Effector memory CD4-positive, alpha-beta T cell (primary cell): Measurements from ENCODE around the gene COL21A1.

ENCODE experiments used
- DNase-seq, 3 donors: peaks; one replicate each; pipeline ENCODE4 v3.0.0-alpha.2; 2020
- H3K27ac ChIP-seq: 2 replicates; pipeline ENCODE4 v1.7.0; 2013; ENCODE audit warnings: mild to moderate bottlenecking, low read length, moderate library complexity; ENCODE audit not compliant: insufficient read depth, poor library complexity, severe bottlenecking
- H3K27me3 ChIP-seq: replicated peaks from 2 replicates; pipeline ENCODE4 v1.7.0; 2013; ENCODE audit warnings: mild to moderate bottlenecking, low read length; ENCODE audit not compliant: insufficient read depth, control insufficient read depth, poor library complexity, severe bottlenecking
- H3K36me3 ChIP-seq: 2 replicates; pipeline ENCODE4 v1.7.0; 2013; ENCODE audit warnings: mild to moderate bottlenecking, low read length, moderate library complexity; ENCODE audit not compliant: control insufficient read depth, insufficient read depth
- H3K4me1 ChIP-seq: 2 replicates; pipeline ENCODE4 v1.7.0; 2013; ENCODE audit warnings: low read length, mild to moderate bottlenecking; ENCODE audit not compliant: control insufficient read depth, insufficient read depth, poor library complexity, severe bottlenecking
- H3K4me3 ChIP-seq: 2 replicates; pipeline ENCODE4 v1.7.0; 2013; ENCODE audit warnings: low read length, low read depth, mild to moderate bottlenecking; ENCODE audit not compliant: insufficient read depth, poor library complexity, severe bottlenecking
- H3K9me3 ChIP-seq: 2 replicates; pipeline ENCODE4 v1.7.0; 2013; ENCODE audit warnings: mild to moderate bottlenecking, low read length, moderate library complexity; ENCODE audit not compliant: control insufficient read depth
- total RNA-seq, 3 donors: gene quantifications; one replicate each; lab custom pipeline; 2026; lab: John Stamatoyannopoulos, UW

The COL21A1 gene
- 0 reads per million in 3 donors for total RNA-seq

GRCh38 chr6:56246881-56247653, at the start of gene COL21A1:
TSS of gene COL21A1 (minus strand) at chr6:56247580. CDS start at chr6:56182618, 64,962 bp downstream.
- H3K4me3 ChIP-seq: no peak within 1 kb of the TSS
- no peak within 1 kb of the TSS for H3K27ac ChIP-seq
- H3K4me1 ChIP-seq: no peaks in the 10 kb centered on the region

GRCh38 chr6:56293781-56294180, 46.4 kb upstream of the COL21A1 start:
- no peak overlapping the region for H3K4me3 ChIP-seq
- DNase-seq: no peak
- no peaks in the 10 kb centered on the region for H3K4me1 ChIP-seq
- no peaks in the 10 kb centered on the region for H3K36me3 ChIP-seq
- no peaks in the 10 kb centered on the region for H3K27me3 ChIP-seq
- no peak overlapping the region for H3K27ac ChIP-seq
- H3K9me3 ChIP-seq: no peaks in the 10 kb centered on the region

More at GRCh38 chr6:56246881-56247653, at the start of gene COL21A1:
- Histone ChIP-seq H3K36me3 (no peaks in the 10 kb centered on the region), H3K9me3 (no peaks in the 10 kb centered on the region), H3K27me3 (no peaks in the 10 kb centered on the region)
- DNase-seq: no peak

- H3K4me1 ChIP-seq: no peaks in the 10 kb centered on the region
- no peaks in the 10 kb centered on the region for H3K36me3 ChIP-seq
- DNase-seq: no peak
- no peak overlapping the region for H3K4me3 ChIP-seq
- no peaks in the 10 kb centered on the region for H3K9me3 ChIP-seq
- no peaks in the 10 kb centered on the region for H3K27me3 ChIP-seq
- no peak overlapping the region for H3K27ac ChIP-seq
Measured at GRCh38 chr6:56292505-56293181, 45.3 kb upstream of the COL21A1 start.

- Histone ChIP-seq H3K9me3 (no peaks in the 10 kb centered on the region), H3K27ac (no peak overlapping the region), H3K27me3 (no peaks in the 10 kb centered on the region), H3K4me3 (no peak overlapping the region), H3K4me1 (no peaks in the 10 kb centered on the region), H3K36me3 (no peaks in the 10 kb centered on the region)
- DNase-seq: no peak
Measured at GRCh38 chr6:56291302-56291917, 44.0 kb upstream of the COL21A1 start.

- DNase-seq: no peak
- no peaks in the 10 kb centered on the region for H3K9me3 ChIP-seq
- H3K27ac ChIP-seq: no peak overlapping the region
- no peaks in the 10 kb centered on the region for H3K27me3 ChIP-seq
- H3K36me3 ChIP-seq: no peaks in the 10 kb centered on the region
- no peak overlapping the region for H3K4me3 ChIP-seq
- no peaks in the 10 kb centered on the region for H3K4me1 ChIP-seq
Measured at GRCh38 chr6:56289721-56290120, 42.3 kb upstream of the COL21A1 start.

- Histone ChIP-seq H3K4me1 (no peaks in the 10 kb centered on the region), H3K27me3 (no peaks in the 10 kb centered on the region), H3K27ac (no peak overlapping the region), H3K4me3 (no peak overlapping the region), H3K36me3 (no peaks in the 10 kb centered on the region), H3K9me3 (no peaks in the 10 kb centered on the region)
- DNase-seq: no peak
Measured at GRCh38 chr6:56288347-56288746, 41.0 kb upstream of the COL21A1 start.

- no peak for DNase-seq
- no peaks in the 10 kb centered on the region for H3K36me3 ChIP-seq
- H3K27me3 ChIP-seq: no peaks in the 10 kb centered on the region
- H3K4me3 ChIP-seq: no peak overlapping the region
- no peaks in the 10 kb centered on the region for H3K9me3 ChIP-seq
- H3K4me1 ChIP-seq: no peaks in the 10 kb centered on the region
- no peak overlapping the region for H3K27ac ChIP-seq
Measured at GRCh38 chr6:56282391-56282790, 35.0 kb upstream of the COL21A1 start.

- H3K9me3 ChIP-seq: no peaks in the 10 kb centered on the region
- H3K27me3 ChIP-seq: no peaks in the 10 kb centered on the region
- no peaks in the 10 kb centered on the region for H3K36me3 ChIP-seq
- no peaks in the 10 kb centered on the region for H3K4me1 ChIP-seq
- H3K4me3 ChIP-seq: no peak overlapping the region
- DNase-seq: no peak
- H3K27ac ChIP-seq: no peak overlapping the region
Measured at GRCh38 chr6:56280126-56280525, 32.7 kb upstream of the COL21A1 start.

GRCh38 chr6:56279331-56280080, 32.1 kb upstream of the COL21A1 start:
- DNase-seq: no peak
- Histone ChIP-seq H3K4me1 (no peaks in the 10 kb centered on the region), H3K4me3 (no peak overlapping the region), H3K9me3 (no peaks in the 10 kb centered on the region), H3K36me3 (no peaks in the 10 kb centered on the region), H3K27ac (no peak overlapping the region), H3K27me3 (no peaks in the 10 kb centered on the region)
